Calu3 (cell line): ENCODE measurements around the gene RIMS3. TPM values are rescaled to one million over a fixed set of nuclear protein-coding genes. Genes with fewer than 3 reads are reported as not detected.

Source experiments
- BruUV-seq: library from RNA; stranded (reverse); fragments of 400-500 nt; replicated peaks from 2 replicates; lab custom pipeline; 2021; lab: Mats Ljungman, UMichigan
- CTCF ChIA-PET: fragments of 300-600 bp; sonication (Branson Sonifier 250); formaldehyde crosslinking; loops from one replicate; lab custom pipeline; 2022; ENCODE audit warnings: antibody characterized with exemption; lab: Charles Lee
- DNase-seq: peaks from one replicate; pipeline ENCODE4 v3.0.0; 2022
- H3K27ac Mint-ChIP-seq: one replicate; pipeline ENCODE4 v1.8.0; 2022; ENCODE audit warnings: mixed read lengths; ENCODE audit not compliant: unreplicated experiment
- H3K27me3 Mint-ChIP-seq: one replicate; pipeline ENCODE4 v1.8.0; 2022; ENCODE audit warnings: mixed read lengths; ENCODE audit not compliant: unreplicated experiment
- H3K36me3 Mint-ChIP-seq: one replicate; pipeline ENCODE4 v1.8.0; 2022; ENCODE audit warnings: mild to moderate bottlenecking, moderate library complexity, mixed read lengths; ENCODE audit not compliant: insufficient read depth, unreplicated experiment
- H3K4me1 Mint-ChIP-seq: one replicate; pipeline ENCODE4 v1.8.0; 2022; ENCODE audit warnings: mild to moderate bottlenecking, low read depth, mixed read lengths; ENCODE audit not compliant: unreplicated experiment
- H3K4me3 Mint-ChIP-seq: one replicate; pipeline ENCODE4 v1.8.0; 2022; ENCODE audit warnings: mild to moderate bottlenecking, low read depth, moderate library complexity, mixed read lengths; ENCODE audit not compliant: unreplicated experiment
- H3K9me3 Mint-ChIP-seq: one replicate; pipeline ENCODE4 v1.8.0; 2022; ENCODE audit warnings: low read depth, mixed read lengths; ENCODE audit not compliant: unreplicated experiment
- intact Hi-C: fragments of 100-400 bp; cut with micrococcal nuclease; formaldehyde crosslinking; loops from one replicate; pipeline ENCODE4 v1.10.0; 2022; ENCODE audit not compliant: unreplicated experiment
- total RNA-seq: library from RNA; stranded (reverse); gene quantifications from 2 replicates; pipeline ENCODE4 v1.2.3, GENCODE V29; 2022
- TF ChIP-seq, protein P1 (sequence below): fragments of 200-600 bp; IDR thresholded peaks from one replicate; pipeline ENCODE4 v1.8.0; 2022; ENCODE audit warnings: antibody characterized with exemption; ENCODE audit not compliant: unreplicated experiment

Gene RIMS3
- total RNA-seq, 1 experiment from 2014 or later, result 1.3 TPM

- TF ChIP-seq, protein P1, sequence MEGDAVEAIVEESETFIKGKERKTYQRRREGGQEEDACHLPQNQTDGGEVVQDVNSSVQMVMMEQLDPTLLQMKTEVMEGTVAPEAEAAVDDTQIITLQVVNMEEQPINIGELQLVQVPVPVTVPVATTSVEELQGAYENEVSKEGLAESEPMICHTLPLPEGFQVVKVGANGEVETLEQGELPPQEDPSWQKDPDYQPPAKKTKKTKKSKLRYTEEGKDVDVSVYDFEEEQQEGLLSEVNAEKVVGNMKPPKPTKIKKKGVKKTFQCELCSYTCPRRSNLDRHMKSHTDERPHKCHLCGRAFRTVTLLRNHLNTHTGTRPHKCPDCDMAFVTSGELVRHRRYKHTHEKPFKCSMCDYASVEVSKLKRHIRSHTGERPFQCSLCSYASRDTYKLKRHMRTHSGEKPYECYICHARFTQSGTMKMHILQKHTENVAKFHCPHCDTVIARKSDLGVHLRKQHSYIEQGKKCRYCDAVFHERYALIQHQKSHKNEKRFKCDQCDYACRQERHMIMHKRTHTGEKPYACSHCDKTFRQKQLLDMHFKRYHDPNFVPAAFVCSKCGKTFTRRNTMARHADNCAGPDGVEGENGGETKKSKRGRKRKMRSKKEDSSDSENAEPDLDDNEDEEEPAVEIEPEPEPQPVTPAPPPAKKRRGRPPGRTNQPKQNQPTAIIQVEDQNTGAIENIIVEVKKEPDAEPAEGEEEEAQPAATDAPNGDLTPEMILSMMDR, result no peak
- no peaks in the 10 kb centered on the region for H3K27me3 Mint-ChIP-seq
- intact Hi-C loops, result no loop called here
- CTCF ChIA-PET, result no interaction called here
- no peak overlapping the region for H3K27ac Mint-ChIP-seq
- no TSS peak for BruUV-seq
- H3K4me1 Mint-ChIP-seq, result no peaks in the 10 kb centered on the region
- H3K36me3 Mint-ChIP-seq, result no peaks in the 10 kb centered on the region
- no peak overlapping the region for H3K4me3 Mint-ChIP-seq
- H3K9me3 Mint-ChIP-seq, result no peaks in the 10 kb centered on the region
- no peak for DNase-seq
These were observed 17.3 kb downstream of the RIMS3 start for GRCh38 chr1:40648200-40648599.

DNA sequence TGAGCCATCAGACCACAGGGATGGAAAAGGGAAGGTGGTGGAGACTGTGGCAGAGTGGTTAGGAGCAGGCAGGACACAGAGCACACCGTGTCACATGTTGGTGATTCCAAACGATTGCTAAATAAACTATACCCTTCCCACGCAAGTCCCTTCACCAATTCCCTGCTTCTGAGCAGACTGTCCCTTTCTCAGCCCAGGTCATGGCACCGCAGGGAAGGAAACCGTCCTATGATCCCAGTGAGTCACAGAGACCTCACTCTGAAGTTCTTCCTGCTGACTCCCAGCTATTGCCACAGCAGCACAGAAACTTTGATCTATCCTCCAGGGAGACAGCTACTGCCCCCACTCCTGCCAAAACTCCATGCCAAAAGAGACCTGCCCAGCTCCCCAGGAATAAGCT is 19.2 kb downstream of the RIMS3 start:
- H3K4me1 Mint-ChIP-seq, result no peaks in the 10 kb centered on the region
- no TSS peak for BruUV-seq

GRCh38 chr1:40645118-40645680 is 20.3 kb downstream of the RIMS3 start:
- BruUV-seq, result no TSS peak
- intact Hi-C loops, result no loop called here
- CTCF ChIA-PET, result interaction anchor here (0.8 to 1.2 kb wide), 2 partner anchors 15 to 44 kb away, joined by 3 read pairs; no protein-coding TSS in a partner anchor

More for the DNA sequence above, 19.2 kb downstream of the RIMS3 start:
- no peaks in the 10 kb centered on the region for H3K9me3 Mint-ChIP-seq
- H3K36me3 Mint-ChIP-seq, result no peaks in the 10 kb centered on the region
- intact Hi-C loops, result no loop called here
- no peak for DNase-seq
- CTCF ChIA-PET, result interaction anchor here (0.6 to 0.8 kb wide), 2 partner anchors 21 to 86 kb away, joined by 3 read pairs; no protein-coding TSS in a partner anchor
- H3K27ac Mint-ChIP-seq, result no peak overlapping the region
- no peak overlapping the region for H3K4me3 Mint-ChIP-seq
- H3K27me3 Mint-ChIP-seq, result no peaks in the 10 kb centered on the region
- TF ChIP-seq, protein P1, result no peak

DNA sequence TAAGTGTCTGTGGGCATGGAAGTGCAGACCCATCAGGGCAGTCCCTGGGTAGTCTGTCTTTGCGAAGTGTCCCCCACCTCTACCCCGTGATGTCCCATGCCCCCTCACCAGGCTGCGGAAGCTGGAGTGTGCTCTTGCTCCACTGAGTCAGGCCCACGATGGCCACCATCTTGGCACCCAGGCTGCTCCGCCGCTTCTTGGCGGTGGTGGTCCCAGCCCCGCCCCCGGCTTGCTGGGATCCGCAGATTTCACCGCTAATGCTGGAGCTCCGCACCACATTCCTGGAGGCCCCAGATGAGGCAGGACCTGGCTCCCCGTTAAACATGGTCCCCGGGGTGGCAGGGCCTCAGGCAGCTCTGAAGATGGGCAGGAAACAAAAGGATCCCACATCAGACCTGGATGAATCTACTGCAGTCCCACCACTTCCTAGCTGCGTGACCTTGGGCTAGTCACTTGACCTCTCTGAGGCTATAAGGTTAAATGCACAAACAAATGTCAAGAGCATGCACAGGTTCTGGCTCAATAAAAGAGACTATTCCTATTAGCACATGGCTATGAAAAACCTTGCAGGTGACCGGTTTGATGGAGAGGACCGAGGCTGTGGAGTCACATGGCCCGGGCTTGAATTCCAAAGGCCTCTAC is 23.8 kb downstream of the RIMS3 start:
- intact Hi-C loops, result no loop called here
- H3K36me3 Mint-ChIP-seq, result no peaks in the 10 kb centered on the region
- H3K27ac Mint-ChIP-seq, result no peak overlapping the region
- no peak for DNase-seq
- CTCF ChIA-PET, result interaction anchor here (1.3 kb wide), 1 partner anchor 17 kb away, joined by 3 read pairs; no protein-coding TSS in a partner anchor
- H3K27me3 Mint-ChIP-seq, result peaks cover 43% of the 10 kb centered on the region
- no peaks in the 10 kb centered on the region for H3K9me3 Mint-ChIP-seq
- H3K4me3 Mint-ChIP-seq, result no peak overlapping the region
- BruUV-seq, result no TSS peak
- H3K4me1 Mint-ChIP-seq, result no peaks in the 10 kb centered on the region
- TF ChIP-seq, protein P1, result no peak

More at GRCh38 chr1:40645118-40645680, 20.3 kb downstream of the RIMS3 start:
- TF ChIP-seq, protein P1, result no peak
- H3K36me3 Mint-ChIP-seq, result no peaks in the 10 kb centered on the region
- no peak for DNase-seq
- no peaks in the 10 kb centered on the region for H3K4me1 Mint-ChIP-seq
- H3K27ac Mint-ChIP-seq, result no peak overlapping the region
- peaks cover 8% of the 10 kb centered on the region for H3K27me3 Mint-ChIP-seq
- no peak overlapping the region for H3K4me3 Mint-ChIP-seq
- H3K9me3 Mint-ChIP-seq, result no peaks in the 10 kb centered on the region
